ENCODE measurements around the gene GBP7. TPM values are rescaled to one million over a fixed set of nuclear protein-coding genes. Genes with fewer than 3 reads are reported as not detected.

Gene GBP7
- total RNA-seq, 2 experiments from 2014 or later = not detected

GRCh38 chr1:89179343-89179742 lies 3.5 kb upstream of the GBP7 start:
- no TSS peak for BruUV-seq (replicated peaks)
- CTCF ChIA-PET (ENCODE audit: unreplicated experiment) = no interaction called here
- POLR2A ChIA-PET = no interaction called here

GRCh38 chr1:89176971-89177370 lies 1.2 kb upstream of the GBP7 start:
- intact Hi-C loops (cut with micrococcal nuclease; ENCODE audit: unreplicated experiment) = no loop called here
- POLR2A ChIA-PET = interaction anchor here (0.7 kb wide), 1 partner anchor 219 kb away, joined by 3 read pairs; no protein-coding TSS in a partner anchor
- no peak overlapping the region for H3K4me2 ChIP-seq (ENCODE audit: low read length)

More at GRCh38 chr1:89179343-89179742, 3.5 kb upstream of the GBP7 start:
- H3K27ac ChIP-seq (ENCODE audit: low read depth, low read length, poor library complexity, severe bottlenecking) = no peak overlapping the region
- H2AFZ ChIP-seq (ENCODE audit: low read length) = no peak overlapping the region
- no peaks in the 10 kb centered on the region for H3K79me2 ChIP-seq (ENCODE audit: insufficient read depth, low read depth, low read length)
- no peaks in the 10 kb centered on the region for H3K4me1 ChIP-seq (ENCODE audit: insufficient read depth, low read length, poor library complexity, severe bottlenecking)
- no peaks in the 10 kb centered on the region for H3K9me2 ChIP-seq (ENCODE audit: insufficient read depth, low read length)
- no peak for TF ChIP-seq CTCF (conservative IDR thresholded peaks at IDR 0.05; ENCODE audit: low read length)
- no peak for TF ChIP-seq EZH2phosphoT487 (IDR thresholded peaks at IDR 0.05; ENCODE audit: borderline replicate concordance, low read depth, low read length)
- H3K4me2 ChIP-seq (ENCODE audit: low read length) = no peak overlapping the region
- no peaks in the 10 kb centered on the region for H3K36me3 ChIP-seq (ENCODE audit: insufficient read depth, low read length)
- no peak overlapping the region for H3K4me3 ChIP-seq (ENCODE audit: low read depth, low read length, poor library complexity, severe bottlenecking)
- intact Hi-C loops (cut with micrococcal nuclease; ENCODE audit: unreplicated experiment) = no loop called here
- no peaks in the 10 kb centered on the region for H4K20me1 ChIP-seq (ENCODE audit: insufficient read depth, low read length)
- no peaks in the 10 kb centered on the region; the same call in 1 of the 2 replicates for H3K9me3 ChIP-seq (ENCODE audit: low read length)
- DNase-seq (ENCODE audit: low spot score) = no peak

More at GRCh38 chr1:89176971-89177370, 1.2 kb upstream of the GBP7 start:
- CTCF ChIA-PET (ENCODE audit: unreplicated experiment) = no interaction called here
- no peak overlapping the region for H3K27ac ChIP-seq (ENCODE audit: low read depth, low read length, poor library complexity, severe bottlenecking)
- H2AFZ ChIP-seq (ENCODE audit: low read length) = no peak overlapping the region
- BruUV-seq (replicated peaks) = no TSS peak
- no peaks in the 10 kb centered on the region for H3K36me3 ChIP-seq (ENCODE audit: insufficient read depth, low read length)
- H3K9me2 ChIP-seq (ENCODE audit: insufficient read depth, low read length) = no peaks in the 10 kb centered on the region
- H3K9me3 ChIP-seq (ENCODE audit: low read length) = no peaks in the 10 kb centered on the region
- H3K4me3 ChIP-seq (ENCODE audit: low read depth, low read length, poor library complexity, severe bottlenecking) = no peak overlapping the region
- H3K4me1 ChIP-seq (ENCODE audit: insufficient read depth, low read length, poor library complexity, severe bottlenecking) = no peaks in the 10 kb centered on the region
- no peaks in the 10 kb centered on the region for H4K20me1 ChIP-seq (ENCODE audit: insufficient read depth, low read length)
- H3K79me2 ChIP-seq (ENCODE audit: insufficient read depth, low read depth, low read length) = no peaks in the 10 kb centered on the region
- TF ChIP-seq CTCF (conservative IDR thresholded peaks at IDR 0.05; ENCODE audit: low read length) = no peak
- no peak for TF ChIP-seq EZH2phosphoT487 (IDR thresholded peaks at IDR 0.05; ENCODE audit: borderline replicate concordance, low read depth, low read length)
- DNase-seq (ENCODE audit: low spot score) = no peak

All from OCI-LY7 (cell line).